ENCODE data around the gene CMTM7. TPM values are rescaled to one million over a fixed set of nuclear protein-coding genes. Genes with fewer than 3 reads are reported as not detected.

CMTM7 gene
- polyA plus RNA-seq, 3 donors: 100 to 148 (median 146) TPM

GRCh38 chr3:32373844-32374243 lies 17.8 kb upstream of the CMTM7 start:
- Histone ChIP-seq H3K36me3 (replicated peaks in 1 of 2; ENCODE audit: control insufficient read depth in 1 of 2, insufficient read depth in 2 of 2, low read length in 2 of 2) (no peaks in the 10 kb centered on the region), H4K20me1 (ENCODE audit: insufficient read depth, low read length) (no peaks in the 10 kb centered on the region), H3K4me1 (ENCODE audit: control insufficient read depth in 1 of 2, insufficient read depth in 2 of 2, low read length in 2 of 2) (no peaks in the 10 kb centered on the region), H3K27ac (ENCODE audit: low read depth in 1 of 2, low read length in 2 of 2) (no peak overlapping the region), H3K79me2 (ENCODE audit: insufficient read depth, low read length) (no peaks in the 10 kb centered on the region), H3K27me3 (ENCODE audit: control insufficient read depth in 2 of 2, insufficient read depth in 2 of 2, low read length in 2 of 2) (no peaks in the 10 kb centered on the region), H3K9ac (ENCODE audit: insufficient read depth, low read length, poor library complexity, severe bottlenecking) (no peak overlapping the region), H3K4me3 (replicated peaks in 1 of 3; ENCODE audit: low read depth in 2 of 3, low read length in 3 of 3) (no peak overlapping the region), H2AFZ (ENCODE audit: insufficient read depth, low read depth, low read length, poor library complexity, severe bottlenecking) (no peak overlapping the region), H3K9me3 (replicated peaks in 1 of 2; ENCODE audit: control insufficient read depth in 1 of 2, insufficient read depth in 1 of 2, low read length in 2 of 2) (no peaks in the 10 kb centered on the region), H3K4me2 (replicated peaks; ENCODE audit: extremely low read depth, low read length, poor library complexity, severe bottlenecking) (no peak overlapping the region)
- WGBS (ENCODE audit: insufficient coverage): 92% methylated on average over 2 of the region's 5 CpGs
- H3K27ac Mint-ChIP-seq: no peak overlapping the region
- no peak overlapping the region for H3K4me3 Mint-ChIP-seq
- peaks cover 8% of the 10 kb centered on the region for H3K4me1 Mint-ChIP-seq
- no peaks in the 10 kb centered on the region for H3K9me3 Mint-ChIP-seq
- intact Hi-C loops (cut with micrococcal nuclease): loop anchor here in 1 of 2 donors (10.0 kb wide), 2 partner anchors 61 to 291 kb away; no protein-coding TSS in a partner anchor
- H3K36me3 Mint-ChIP-seq: no peaks in the 10 kb centered on the region
- TF ChIP-seq CTCF (IDR thresholded peaks at IDR 0.05): no peak
- no peak for DNase-seq
- H3K27me3 Mint-ChIP-seq (ENCODE audit: low read depth in 3 of 3): peaks cover 0 to 3% (median 2%) of the 10 kb centered on the region in 3 donors

- H3K79me2 ChIP-seq (ENCODE audit: insufficient read depth, low read length): no peaks in the 10 kb centered on the region
- no peaks in the 10 kb centered on the region for H4K20me1 ChIP-seq (ENCODE audit: insufficient read depth, low read length)
- no peak overlapping the region for H3K27ac ChIP-seq (ENCODE audit: low read depth in 1 of 2, low read length in 2 of 2)
- WGBS (ENCODE audit: insufficient coverage): 78% methylated on average over 5 of the region's 12 CpGs
- intact Hi-C loops (cut with micrococcal nuclease): loop anchor here in 1 of 2 donors (5.0 to 10.0 kb wide), 3 partner anchors 60 to 290 kb away; no protein-coding TSS in a partner anchor
- Mint-ChIP-seq H3K27ac (peak overlapping the region in 2 of 7 donors; percentile 55 to 70), H3K9me3 (no peaks in the 10 kb centered on the region), H3K4me1 (peaks cover 15% of the 10 kb centered on the region), H3K27me3 (ENCODE audit: low read depth in 3 of 3) (peaks cover 0 to 3% (median 2%) of the 10 kb centered on the region in 3 donors), H3K4me3 (no peak overlapping the region), H3K36me3 (no peaks in the 10 kb centered on the region)
- no peak overlapping the region for H3K4me2 ChIP-seq (replicated peaks; ENCODE audit: extremely low read depth, low read length, poor library complexity, severe bottlenecking)
- H3K4me3 ChIP-seq (replicated peaks in 1 of 3; ENCODE audit: low read depth in 2 of 3, low read length in 3 of 3): no peak overlapping the region
- peak overlapping the region; percentile 17 for H2AFZ ChIP-seq (ENCODE audit: insufficient read depth, low read depth, low read length, poor library complexity, severe bottlenecking)
- TF ChIP-seq CTCF (IDR thresholded peaks at IDR 0.05): peak; percentile 82
- H3K9me3 ChIP-seq (replicated peaks in 1 of 2; ENCODE audit: control insufficient read depth in 1 of 2, insufficient read depth in 1 of 2, low read length in 2 of 2): no peaks in the 10 kb centered on the region
- H3K9ac ChIP-seq (ENCODE audit: insufficient read depth, low read length, poor library complexity, severe bottlenecking): no peak overlapping the region
- peak; percentile 62 to 75 (median 68) for DNase-seq
- no peaks in the 10 kb centered on the region for H3K27me3 ChIP-seq (ENCODE audit: control insufficient read depth in 2 of 2, insufficient read depth in 2 of 2, low read length in 2 of 2)
- no peaks in the 10 kb centered on the region for H3K36me3 ChIP-seq (replicated peaks in 1 of 2; ENCODE audit: control insufficient read depth in 1 of 2, insufficient read depth in 2 of 2, low read length in 2 of 2)
- H3K4me1 ChIP-seq (ENCODE audit: control insufficient read depth in 1 of 2, insufficient read depth in 2 of 2, low read length in 2 of 2): peaks cover 3 to 5% of the 10 kb centered on the region in 2 donors
These were observed 16.7 kb upstream of the CMTM7 start for GRCh38 chr3:32374788-32375595.
